IPS-20b (cell line): ENCODE data around the gene PTGS2.

Experiments used
- H3K27ac ChIP-seq: one replicate; pipeline ENCODE4 v1.5.1; 2013; ENCODE audit warnings: low read length
- H3K27me3 ChIP-seq: 2 replicates; pipeline ENCODE4 v1.6.1; 2013; ENCODE audit warnings: mild to moderate bottlenecking, low read length, inconsistent platforms; ENCODE audit not compliant: insufficient read depth
- H3K36me3 ChIP-seq: 2 replicates; pipeline ENCODE4 v1.6.1; 2013; ENCODE audit warnings: low read depth, mild to moderate bottlenecking, inconsistent platforms, low read length, moderate library complexity; ENCODE audit not compliant: insufficient read depth
- H3K4me1 ChIP-seq: 2 replicates; pipeline ENCODE4 v1.6.1; 2013; ENCODE audit warnings: mild to moderate bottlenecking, control low read depth, inconsistent platforms, low read length, moderate library complexity; ENCODE audit not compliant: insufficient read depth
- H3K4me3 ChIP-seq: 2 replicates; pipeline ENCODE4 v1.5.1; 2013; ENCODE audit warnings: mild to moderate bottlenecking, low read length, inconsistent platforms
- H3K9ac ChIP-seq: 2 replicates; pipeline ENCODE4 v1.6.1; 2013; ENCODE audit warnings: low read depth, mild to moderate bottlenecking, inconsistent platforms, low read length, moderate library complexity
- H3K9me3 ChIP-seq: 2 replicates; pipeline ENCODE4 v1.6.1; 2013; ENCODE audit warnings: mild to moderate bottlenecking, low read depth, low read length, inconsistent platforms; ENCODE audit not compliant: insufficient read depth

Gene PTGS2

GRCh38 chr1:186680245-186681061, at the start of gene PTGS2:
TSS of gene PTGS2 (minus strand) at chr1:186680423. CDS start at chr1:186680290, 133 bp downstream.
- Histone ChIP-seq H3K4me1 (no peaks in the 10 kb centered on the region), H3K36me3 (no peaks in the 10 kb centered on the region), H3K27ac (no peak within 1 kb of the TSS), H3K4me3 (peak within 1 kb of the TSS; percentile 96), H3K9me3 (no peaks in the 10 kb centered on the region), H3K27me3 (peaks cover 35% of the 10 kb centered on the region), H3K9ac (peak within 1 kb of the TSS; percentile 82)

DNA sequence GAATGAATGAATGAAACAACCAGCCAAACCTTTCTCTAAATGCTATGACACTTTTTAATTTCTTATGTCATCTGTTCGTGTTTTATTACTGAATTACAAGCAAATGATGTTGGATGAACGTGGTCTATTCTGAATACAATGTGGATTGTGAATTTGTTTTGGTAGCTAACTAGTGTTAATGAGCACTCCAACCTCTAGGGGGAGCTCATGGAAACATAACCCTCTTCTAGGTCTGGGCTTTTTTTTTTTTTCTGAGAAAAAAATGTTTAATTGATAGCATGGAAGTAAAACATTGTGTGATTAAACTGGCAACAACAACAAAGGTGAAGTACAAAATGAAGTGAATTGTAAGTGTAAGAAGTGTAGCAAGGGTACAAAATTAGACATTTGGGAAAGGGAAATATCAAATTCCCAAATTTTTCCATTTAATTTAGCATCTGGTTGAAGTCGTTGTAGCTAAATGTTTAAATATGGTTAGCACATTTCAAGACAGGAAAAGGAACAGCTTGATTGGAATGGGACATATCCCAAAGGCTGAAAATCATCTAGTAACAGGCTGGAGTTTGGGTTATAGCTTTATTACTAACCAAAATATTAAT, 42.6 kb upstream of the PTGS2 start:
- Histone ChIP-seq H3K4me3 (no peak overlapping the region), H3K9me3 (no peaks in the 10 kb centered on the region), H3K27me3 (no peaks in the 10 kb centered on the region), H3K9ac (no peak overlapping the region), H3K27ac (no peak overlapping the region), H3K4me1 (no peaks in the 10 kb centered on the region), H3K36me3 (no peaks in the 10 kb centered on the region)

- H3K9me3 ChIP-seq: no peaks in the 10 kb centered on the region
- H3K27ac ChIP-seq: no peak overlapping the region
- no peaks in the 10 kb centered on the region for H3K27me3 ChIP-seq
- no peak overlapping the region for H3K4me3 ChIP-seq
- no peaks in the 10 kb centered on the region for H3K4me1 ChIP-seq
- H3K36me3 ChIP-seq: no peaks in the 10 kb centered on the region
- H3K9ac ChIP-seq: no peak overlapping the region
These were observed 37.1 kb upstream of the PTGS2 start for GRCh38 chr1:186717286-186717685.

- Histone ChIP-seq H3K9me3 (no peaks in the 10 kb centered on the region), H3K4me3 (no peak overlapping the region), H3K27me3 (no peaks in the 10 kb centered on the region), H3K36me3 (no peaks in the 10 kb centered on the region), H3K27ac (no peak overlapping the region), H3K9ac (no peak overlapping the region), H3K4me1 (no peaks in the 10 kb centered on the region)
These were observed 35.9 kb upstream of the PTGS2 start for GRCh38 chr1:186715887-186716809.

- H3K4me1 ChIP-seq: no peaks in the 10 kb centered on the region
- no peak overlapping the region for H3K27ac ChIP-seq
- no peak overlapping the region for H3K4me3 ChIP-seq
- H3K9me3 ChIP-seq: no peaks in the 10 kb centered on the region
- H3K27me3 ChIP-seq: no peaks in the 10 kb centered on the region
- H3K36me3 ChIP-seq: no peaks in the 10 kb centered on the region
- H3K9ac ChIP-seq: no peak overlapping the region
These were observed 30.5 kb upstream of the PTGS2 start for GRCh38 chr1:186710696-186711095.

GRCh38 chr1:186708694-186709097, 28.5 kb upstream of the PTGS2 start:
- Histone ChIP-seq H3K27ac (no peak overlapping the region), H3K9ac (no peak overlapping the region), H3K36me3 (no peaks in the 10 kb centered on the region), H3K4me1 (no peaks in the 10 kb centered on the region), H3K9me3 (no peaks in the 10 kb centered on the region), H3K4me3 (no peak overlapping the region), H3K27me3 (no peaks in the 10 kb centered on the region)

GRCh38 chr1:186703209-186703766, 23.1 kb upstream of the PTGS2 start:
- Histone ChIP-seq H3K36me3 (no peaks in the 10 kb centered on the region), H3K27ac (no peak overlapping the region), H3K27me3 (no peaks in the 10 kb centered on the region), H3K9me3 (no peaks in the 10 kb centered on the region), H3K4me3 (no peak overlapping the region), H3K9ac (no peak overlapping the region), H3K4me1 (no peaks in the 10 kb centered on the region)

- Histone ChIP-seq H3K27ac (no peak overlapping the region), H3K9ac (no peak overlapping the region), H3K36me3 (no peaks in the 10 kb centered on the region), H3K27me3 (no peaks in the 10 kb centered on the region), H3K9me3 (no peaks in the 10 kb centered on the region), H3K4me3 (no peak overlapping the region), H3K4me1 (no peaks in the 10 kb centered on the region)
These were observed 20.5 kb upstream of the PTGS2 start for GRCh38 chr1:186700722-186701121.

GRCh38 chr1:186699519-186699918, 19.3 kb upstream of the PTGS2 start:
- H3K27me3 ChIP-seq: no peaks in the 10 kb centered on the region
- no peaks in the 10 kb centered on the region for H3K9me3 ChIP-seq
- H3K9ac ChIP-seq: no peak overlapping the region
- H3K4me3 ChIP-seq: no peak overlapping the region
- no peaks in the 10 kb centered on the region for H3K4me1 ChIP-seq
- no peaks in the 10 kb centered on the region for H3K36me3 ChIP-seq
- H3K27ac ChIP-seq: no peak overlapping the region

- Histone ChIP-seq H3K27ac (no peak overlapping the region), H3K27me3 (no peaks in the 10 kb centered on the region), H3K4me1 (no peaks in the 10 kb centered on the region), H3K9ac (no peak overlapping the region), H3K36me3 (no peaks in the 10 kb centered on the region), H3K9me3 (no peaks in the 10 kb centered on the region), H3K4me3 (no peak overlapping the region)
These were observed 9.7 kb upstream of the PTGS2 start for GRCh38 chr1:186689907-186690306.

- Histone ChIP-seq H3K9ac (no peak overlapping the region), H3K27ac (no peak overlapping the region), H3K4me3 (no peak overlapping the region), H3K36me3 (no peaks in the 10 kb centered on the region), H3K4me1 (no peaks in the 10 kb centered on the region), H3K9me3 (no peaks in the 10 kb centered on the region), H3K27me3 (no peaks in the 10 kb centered on the region)
These were observed 9.2 kb upstream of the PTGS2 start for GRCh38 chr1:186689376-186689775.
